ENCODE data around the gene NADSYN1.

- TF ChIP-seq, protein P1, sequence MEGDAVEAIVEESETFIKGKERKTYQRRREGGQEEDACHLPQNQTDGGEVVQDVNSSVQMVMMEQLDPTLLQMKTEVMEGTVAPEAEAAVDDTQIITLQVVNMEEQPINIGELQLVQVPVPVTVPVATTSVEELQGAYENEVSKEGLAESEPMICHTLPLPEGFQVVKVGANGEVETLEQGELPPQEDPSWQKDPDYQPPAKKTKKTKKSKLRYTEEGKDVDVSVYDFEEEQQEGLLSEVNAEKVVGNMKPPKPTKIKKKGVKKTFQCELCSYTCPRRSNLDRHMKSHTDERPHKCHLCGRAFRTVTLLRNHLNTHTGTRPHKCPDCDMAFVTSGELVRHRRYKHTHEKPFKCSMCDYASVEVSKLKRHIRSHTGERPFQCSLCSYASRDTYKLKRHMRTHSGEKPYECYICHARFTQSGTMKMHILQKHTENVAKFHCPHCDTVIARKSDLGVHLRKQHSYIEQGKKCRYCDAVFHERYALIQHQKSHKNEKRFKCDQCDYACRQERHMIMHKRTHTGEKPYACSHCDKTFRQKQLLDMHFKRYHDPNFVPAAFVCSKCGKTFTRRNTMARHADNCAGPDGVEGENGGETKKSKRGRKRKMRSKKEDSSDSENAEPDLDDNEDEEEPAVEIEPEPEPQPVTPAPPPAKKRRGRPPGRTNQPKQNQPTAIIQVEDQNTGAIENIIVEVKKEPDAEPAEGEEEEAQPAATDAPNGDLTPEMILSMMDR (IDR thresholded peaks at IDR 0.05) = no peak
- TF ChIP-seq POLR2A (IDR thresholded peaks at IDR 0.05) = no peak
Observed at GRCh38 chr11:71472941-71473792, 20.2 kb downstream of the NADSYN1 start.

All from body of pancreas (tissue), 4 donors.